ENCODE data around the gene TMEM171.

DNA sequence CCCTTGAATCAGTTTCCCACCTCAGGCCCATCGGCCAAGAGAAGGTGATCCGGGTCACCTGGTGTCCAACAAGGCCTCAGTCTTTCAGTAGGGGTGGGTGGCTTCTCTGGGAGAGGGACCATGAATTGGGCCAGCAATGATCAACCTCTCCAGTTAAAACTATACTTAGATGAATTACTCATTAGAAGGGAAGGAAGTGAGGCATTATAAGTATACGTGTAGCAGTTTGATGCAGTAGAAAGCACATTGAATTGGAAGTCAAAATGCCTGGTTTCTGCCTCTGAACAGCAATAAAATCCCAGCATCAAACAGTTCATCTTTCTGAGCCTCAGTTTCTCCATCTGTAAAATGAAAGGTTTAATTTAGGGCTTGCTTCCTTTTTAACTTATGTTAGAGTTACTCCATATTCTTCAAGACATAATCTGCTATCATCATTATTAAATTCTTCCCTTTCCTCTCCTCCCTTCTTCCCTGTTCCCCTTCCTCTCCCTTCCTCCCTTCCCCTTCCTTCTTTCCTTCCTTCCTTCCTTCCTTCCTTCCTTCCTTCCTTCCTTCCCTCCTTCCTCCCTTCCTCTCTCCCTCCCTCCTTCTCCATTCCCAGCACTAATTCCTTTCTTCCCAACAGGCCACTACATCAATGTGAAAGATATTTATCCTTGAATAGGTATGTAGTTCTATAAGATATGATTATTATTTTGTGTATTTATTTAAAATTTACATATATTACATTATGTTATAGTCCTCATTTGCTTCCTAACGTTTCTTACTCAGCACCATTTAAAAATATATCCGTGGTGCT lies 34.0 kb downstream of the TMEM171 start:
- TF ChIP-seq, protein P1, sequence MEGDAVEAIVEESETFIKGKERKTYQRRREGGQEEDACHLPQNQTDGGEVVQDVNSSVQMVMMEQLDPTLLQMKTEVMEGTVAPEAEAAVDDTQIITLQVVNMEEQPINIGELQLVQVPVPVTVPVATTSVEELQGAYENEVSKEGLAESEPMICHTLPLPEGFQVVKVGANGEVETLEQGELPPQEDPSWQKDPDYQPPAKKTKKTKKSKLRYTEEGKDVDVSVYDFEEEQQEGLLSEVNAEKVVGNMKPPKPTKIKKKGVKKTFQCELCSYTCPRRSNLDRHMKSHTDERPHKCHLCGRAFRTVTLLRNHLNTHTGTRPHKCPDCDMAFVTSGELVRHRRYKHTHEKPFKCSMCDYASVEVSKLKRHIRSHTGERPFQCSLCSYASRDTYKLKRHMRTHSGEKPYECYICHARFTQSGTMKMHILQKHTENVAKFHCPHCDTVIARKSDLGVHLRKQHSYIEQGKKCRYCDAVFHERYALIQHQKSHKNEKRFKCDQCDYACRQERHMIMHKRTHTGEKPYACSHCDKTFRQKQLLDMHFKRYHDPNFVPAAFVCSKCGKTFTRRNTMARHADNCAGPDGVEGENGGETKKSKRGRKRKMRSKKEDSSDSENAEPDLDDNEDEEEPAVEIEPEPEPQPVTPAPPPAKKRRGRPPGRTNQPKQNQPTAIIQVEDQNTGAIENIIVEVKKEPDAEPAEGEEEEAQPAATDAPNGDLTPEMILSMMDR (conservative IDR thresholded peaks at IDR 0.05; ENCODE audit: low read depth, low read length), result no peak
- TF ChIP-seq POLR2A (IDR thresholded peaks at IDR 0.05; ENCODE audit: low read depth, low read length) (no peak), FOS (IDR thresholded peaks at IDR 0.05; ENCODE audit: low read depth, low read length) (no peak), SMC3 (IDR thresholded peaks at IDR 0.05; ENCODE audit: low read depth, low read length) (no peak), NFE2L2 (IDR thresholded peaks at IDR 0.05; ENCODE audit: low read depth, low read length) (no peak), RFX5 (IDR thresholded peaks at IDR 0.05; ENCODE audit: low read depth, low read length) (no peak), CEBPB (IDR thresholded peaks at IDR 0.05; ENCODE audit: low read depth, low read length) (no peak), RAD21 (IDR thresholded peaks at IDR 0.05; ENCODE audit: low read length) (no peak), MXI1 (IDR thresholded peaks at IDR 0.05; ENCODE audit: borderline replicate concordance, low read depth, low read length) (no peak), BHLHE40 (IDR thresholded peaks at IDR 0.05; ENCODE audit: low read depth, low read length) (no peak), RCOR1 (IDR thresholded peaks at IDR 0.05; ENCODE audit: insufficient replicate concordance, low read length) (no peak)
- TF ChIP-seq, protein P2, sequence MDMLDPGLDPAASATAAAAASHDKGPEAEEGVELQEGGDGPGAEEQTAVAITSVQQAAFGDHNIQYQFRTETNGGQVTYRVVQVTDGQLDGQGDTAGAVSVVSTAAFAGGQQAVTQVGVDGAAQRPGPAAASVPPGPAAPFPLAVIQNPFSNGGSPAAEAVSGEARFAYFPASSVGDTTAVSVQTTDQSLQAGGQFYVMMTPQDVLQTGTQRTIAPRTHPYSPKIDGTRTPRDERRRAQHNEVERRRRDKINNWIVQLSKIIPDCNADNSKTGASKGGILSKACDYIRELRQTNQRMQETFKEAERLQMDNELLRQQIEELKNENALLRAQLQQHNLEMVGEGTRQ (IDR thresholded peaks at IDR 0.05; ENCODE audit: low read depth, low read length), result no peak
- TF ChIP-seq, protein P3, sequence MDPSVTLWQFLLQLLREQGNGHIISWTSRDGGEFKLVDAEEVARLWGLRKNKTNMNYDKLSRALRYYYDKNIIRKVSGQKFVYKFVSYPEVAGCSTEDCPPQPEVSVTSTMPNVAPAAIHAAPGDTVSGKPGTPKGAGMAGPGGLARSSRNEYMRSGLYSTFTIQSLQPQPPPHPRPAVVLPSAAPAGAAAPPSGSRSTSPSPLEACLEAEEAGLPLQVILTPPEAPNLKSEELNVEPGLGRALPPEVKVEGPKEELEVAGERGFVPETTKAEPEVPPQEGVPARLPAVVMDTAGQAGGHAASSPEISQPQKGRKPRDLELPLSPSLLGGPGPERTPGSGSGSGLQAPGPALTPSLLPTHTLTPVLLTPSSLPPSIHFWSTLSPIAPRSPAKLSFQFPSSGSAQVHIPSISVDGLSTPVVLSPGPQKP (IDR thresholded peaks at IDR 0.05; ENCODE audit: borderline replicate concordance, low read depth, low read length), result no peak
